Fibroblast of lung (primary cell): ENCODE measurements around the gene DNAJC6. TPM values are rescaled to one million over a fixed set of nuclear protein-coding genes. Genes with fewer than 3 reads are reported as not detected.

Experiments
- DNase-seq, 2 donors: peaks; one replicate each; pipeline versions ENCODE4 v3.0.0 to v3.0.0-alpha.2; 2010; ENCODE audit warnings: low read depth in 2 of 2
- H2AFZ ChIP-seq: 2 replicates; pipeline ENCODE4 v1.5.1; 2012; ENCODE audit warnings: low read length, control low read depth, inconsistent platforms
- H3K27ac ChIP-seq: 2 replicates; pipeline ENCODE4 v1.5.1; 2011; ENCODE audit warnings: low read length, control low read depth; ENCODE audit not compliant: insufficient read depth
- H3K27me3 ChIP-seq: 2 replicates; pipeline ENCODE4 v1.5.1; 2011; ENCODE audit warnings: mild to moderate bottlenecking, low read length; ENCODE audit not compliant: control insufficient read depth, insufficient read depth
- H3K36me3 ChIP-seq: 2 replicates; pipeline ENCODE4 v1.5.1; 2011; ENCODE audit warnings: low read length; ENCODE audit not compliant: control insufficient read depth, insufficient read depth
- H3K4me1 ChIP-seq: 2 replicates; pipeline ENCODE4 v1.5.1; 2011; ENCODE audit warnings: low read length; ENCODE audit not compliant: control insufficient read depth, insufficient read depth; ENCODE audit errors: extremely low read depth
- H3K4me2 ChIP-seq: 2 replicates; pipeline ENCODE4 v1.5.1; 2011; ENCODE audit warnings: low read length, control low read depth; ENCODE audit not compliant: insufficient read depth; ENCODE audit errors: extremely low read depth
- H3K4me3 ChIP-seq, 4 experiments: fragments of 200-600 bp in 1 of 4; sonication (generic) in 1 of 4; replicated peaks in 1 of 4; 2 replicates each; pipeline ENCODE4 v1.5.1; 2011 to 2016; ENCODE audit warnings: low read length in 4 of 4, low read depth in 3 of 4, mild to moderate bottlenecking in 3 of 4, control low read depth in 2 of 4, inconsistent platforms in 1 of 4, mixed read lengths in 1 of 4; ENCODE audit not compliant: insufficient read depth in 1 of 4; ENCODE audit errors: control extremely low read depth in 1 of 4
- H3K79me2 ChIP-seq: 2 replicates; pipeline ENCODE4 v1.5.1; 2012; ENCODE audit warnings: mild to moderate bottlenecking, low read length, inconsistent platforms; ENCODE audit not compliant: control insufficient read depth, insufficient read depth
- H3K9ac ChIP-seq: 2 replicates; pipeline ENCODE4 v1.5.1; 2011; ENCODE audit warnings: mild to moderate bottlenecking, low read length, control low read depth; ENCODE audit not compliant: insufficient read depth
- H3K9me3 ChIP-seq: 2 replicates; pipeline ENCODE4 v1.5.1; 2012; ENCODE audit warnings: low read depth, low read length; ENCODE audit not compliant: control insufficient read depth, insufficient read depth
- H4K20me1 ChIP-seq: 2 replicates; pipeline ENCODE4 v1.5.1; 2011; ENCODE audit warnings: low read length; ENCODE audit not compliant: control insufficient read depth, insufficient read depth; ENCODE audit errors: extremely low read depth
- CTCF ChIP-seq, 2 donors: IDR thresholded peaks in 1 of 2; conservative IDR thresholded peaks in 1 of 2; 1 replicate in 1 of 2; 2 replicates in 1 of 2; pipeline ENCODE4 v1.5.1; 2011 to 2012; ENCODE audit warnings: low read length in 2 of 2, control low read depth in 1 of 2, inconsistent platforms in 1 of 2, low read depth in 1 of 2, mild to moderate bottlenecking in 1 of 2
- EZH2 ChIP-seq: IDR thresholded peaks from 2 replicates; pipeline ENCODE4 v1.5.1; 2012; ENCODE audit warnings: low read length, control low read depth, mild to moderate bottlenecking; ENCODE audit errors: missing control alignments
- polyA plus RNA-seq, 2 donors: library from polyadenylated mRNA; depleted of rRNA in 1 of 2; stranded (reverse) in 1 of 2; unstranded in 1 of 2; fragments of >200 nt; gene quantifications; 2 replicates each; pipeline ENCODE4 v1.2.1, GENCODE V29; 2011 to 2012; ENCODE audit warnings: missing spikeins in 1 of 2
- total RNA-seq: library from RNA; depleted of rRNA; stranded (reverse); fragments of >200 nt; gene quantifications from 2 replicates; pipeline ENCODE4 v1.2.1, GENCODE V29; 2014

The DNAJC6 gene
- total and polyA plus RNA-seq, 2 donors (not counting 1 experiment from before 2014, with no cell fraction given): 0.33 to 0.98 TPM

GRCh38 chr1:65459397-65459768 lies 150.0 kb downstream of the DNAJC6 start:
- no peak overlapping the region for H3K27ac ChIP-seq
- H4K20me1 ChIP-seq: no peaks in the 10 kb centered on the region
- H3K36me3 ChIP-seq: no peaks in the 10 kb centered on the region
- H3K9me3 ChIP-seq: no peaks in the 10 kb centered on the region
- H3K4me3 ChIP-seq: no peak overlapping the region
- TF ChIP-seq EZH2 (no peak), CTCF (conservative IDR thresholded peaks at IDR 0.05 in 1 of 2, IDR thresholded peaks at IDR 0.05 in 1 of 2; ENCODE audit: low read depth in 1 of 2, low read length in 2 of 2) (peak; percentile 43 to 70)
- no peaks in the 10 kb centered on the region for H3K27me3 ChIP-seq
- no peak overlapping the region for H3K9ac ChIP-seq
- H3K4me1 ChIP-seq: no peaks in the 10 kb centered on the region
- no peak overlapping the region for H2AFZ ChIP-seq
- DNase-seq: peak; percentile 26 to 42
- H3K79me2 ChIP-seq: no peaks in the 10 kb centered on the region
- H3K4me2 ChIP-seq: no peak overlapping the region

Other genes with a start within 250 kb of the DNAJC6 start
- gene AK4, start 161.3 kb upstream of the DNAJC6 start, total RNA-seq: 6.3 and 13.9 TPM in 2 replicates
- 7.2 and 49.3 TPM in 2 replicates for gene AK4, start 161.3 kb upstream of the DNAJC6 start, polyA plus RNA-seq
- gene LEPR, start 111.1 kb downstream of the DNAJC6 start, total RNA-seq: 10.0 and 20.1 TPM in 2 replicates
- gene LEPR, start 111.1 kb downstream of the DNAJC6 start, polyA plus RNA-seq: 4.1 and 8.0 TPM in 2 replicates
- gene LEPROT, start 111.1 kb downstream of the DNAJC6 start, total RNA-seq: 37.5 and 46.0 TPM in 2 replicates
- gene LEPROT, start 111.1 kb downstream of the DNAJC6 start, polyA plus RNA-seq: 58.2 and 101 TPM in 2 replicates